Right renal pelvis (tissue), 4 donors: ENCODE data around the gene YAF2. TPM values are rescaled to one million over a fixed set of nuclear protein-coding genes. Genes with fewer than 3 reads are reported as not detected.
"Not testable (repeated sequence)": the region's sequence is repeated elsewhere in the genome, so short reads cannot be mapped to it uniquely, and the experiment has no call there.

Experiments
- DNase-seq, 4 donors: peaks; one replicate each; pipeline ENCODE4 v3.0.0-alpha.2; 2013; ENCODE audit warnings: low read depth in 4 of 4, low spot score in 3 of 4, missing footprints in 1 of 4
- polyA plus RNA-seq, 4 donors: library from polyadenylated mRNA; unstranded; fragments of 120-200 nt; gene quantifications; one replicate each; pipeline ENCODE4 v1.2.1, GENCODE V29; 2013; ENCODE audit not compliant: insufficient read length in 4 of 4

Gene YAF2
- polyA plus RNA-seq, 4 donors: 23.7 to 28.0 (median 27.2) TPM

GRCh38 chr12:42255866-42256261, 17.8 kb upstream of the YAF2 start:
- no peak for DNase-seq

GRCh38 chr12:42255221-42255865, 17.3 kb upstream of the YAF2 start:
- DNase-seq: no peak

- not testable (repeated sequence) for DNase-seq
Measured at GRCh38 chr12:42252645-42253044, 14.6 kb upstream of the YAF2 start.

GRCh38 chr12:42249033-42249432, 11.0 kb upstream of the YAF2 start:
- not testable (repeated sequence) for DNase-seq

GRCh38 chr12:42240131-42240750, 2.2 kb upstream of the YAF2 start:
- DNase-seq: no peak

GRCh38 chr12:42237853-42238239, 202 bp downstream of the YAF2 start:
- no peak for DNase-seq

GRCh38 chr12:42237052-42237852, 796 bp downstream of the YAF2 start:
- DNase-seq: peak in 2 of 4 donors; percentile 52 to 58

- DNase-seq: no peak
Measured at GRCh38 chr12:42236017-42236416, 2.0 kb downstream of the YAF2 start.

GRCh38 chr12:42235426-42235825, 2.6 kb downstream of the YAF2 start:
- no peak for DNase-seq

- DNase-seq: no peak
Measured at GRCh38 chr12:42234970-42235369, 3.1 kb downstream of the YAF2 start.

GRCh38 chr12:42227525-42227924, 10.5 kb downstream of the YAF2 start:
- DNase-seq: not testable (repeated sequence)

- DNase-seq: not testable (repeated sequence)
Measured at GRCh38 chr12:42224501-42224900, 13.5 kb downstream of the YAF2 start.

- DNase-seq: no peak
Measured at GRCh38 chr12:42222724-42223123, 15.3 kb downstream of the YAF2 start.

- no peak for DNase-seq
Measured at GRCh38 chr12:42221726-42222125, 16.3 kb downstream of the YAF2 start.

GRCh38 chr12:42217656-42218055, 20.4 kb downstream of the YAF2 start:
- no peak for DNase-seq

GRCh38 chr12:42216737-42217136, 21.3 kb downstream of the YAF2 start:
- DNase-seq: no peak

- not testable (repeated sequence) for DNase-seq
Measured at GRCh38 chr12:42215759-42216158, 22.3 kb downstream of the YAF2 start.

- no peak for DNase-seq
Measured at GRCh38 chr12:42213954-42214426, 24.1 kb downstream of the YAF2 start.

- no peak for DNase-seq
Measured at GRCh38 chr12:42213023-42213422, 25.0 kb downstream of the YAF2 start.

GRCh38 chr12:42208574-42208973, 29.5 kb downstream of the YAF2 start:
- DNase-seq: no peak

GRCh38 chr12:42204819-42205218, 33.2 kb downstream of the YAF2 start:
- DNase-seq: no peak

GRCh38 chr12:42204362-42204761, 33.7 kb downstream of the YAF2 start:
- no peak for DNase-seq
